K562 (cell line): Measurements from ENCODE around the gene ZC3H18. TPM values are rescaled to one million over a fixed set of nuclear protein-coding genes. Genes with fewer than 3 reads are reported as not detected.

ENCODE experiments used
- CBX2 ChIP-seq: fragments of 200-600 bp; sonication (generic); IDR thresholded peaks from one replicate; pipeline ENCODE4 v1.6.1; 2012; ENCODE audit warnings: mild to moderate bottlenecking, low read length, inconsistent platforms; ENCODE audit not compliant: insufficient read depth, poor library complexity, severe bottlenecking
- EGR1 ChIP-seq: fragments of 450-650 bp; conservative IDR thresholded peaks from 2 replicates; pipeline ENCODE4 v1.6.1; 2017; ENCODE audit warnings: mild to moderate bottlenecking
- FUS ChIP-seq: fragments of 200-400 bp; formaldehyde crosslinking; optimal IDR thresholded peaks from 2 replicates; pipeline ENCODE3; 2017; ENCODE audit warnings: low read depth, low read length
- HDAC6 ChIP-seq: IDR thresholded peaks from 2 replicates; pipeline ENCODE4 v1.6.1; 2012; ENCODE audit warnings: low read depth, mild to moderate bottlenecking, control low read depth, inconsistent platforms, low read length, moderate library complexity
- MNT ChIP-seq, 2 experiments: fragments of 450-650 bp; conservative IDR thresholded peaks; 2 replicates each; pipeline ENCODE4 v1.6.1; 2017; ENCODE audit warnings: mild to moderate bottlenecking in 2 of 2, moderate library complexity in 2 of 2
- PCBP2 ChIP-seq: fragments of 200-400 bp; formaldehyde crosslinking; IDR thresholded peaks from 2 replicates; pipeline ENCODE4 v1.6.1; 2018; ENCODE audit warnings: low read length, low read depth, mild to moderate bottlenecking, moderate library complexity; ENCODE audit not compliant: poor library complexity, severe bottlenecking
- POLR2AphosphoS5 ChIP-seq: IDR thresholded peaks from 2 replicates; pipeline ENCODE4 v1.6.1; 2011; ENCODE audit warnings: mild to moderate bottlenecking, low read depth, low read length, moderate library complexity; ENCODE audit not compliant: control insufficient read depth, insufficient read depth
- SIX5 ChIP-seq, 2 experiments: IDR thresholded peaks; 2 replicates each; pipeline ENCODE4 v1.6.1; 2011; ENCODE audit warnings: low read length in 2 of 2, borderline replicate concordance in 1 of 2, low read depth in 1 of 2, mild to moderate bottlenecking in 1 of 2, moderate library complexity in 1 of 2; ENCODE audit not compliant: insufficient read depth in 1 of 2
- THRA ChIP-seq: fragments of 450-650 bp; IDR thresholded peaks from 2 replicates; pipeline ENCODE4 v1.6.1; 2017; ENCODE audit warnings: mild to moderate bottlenecking, moderate library complexity
- USF1 ChIP-seq: sonication (generic); formaldehyde crosslinking; IDR thresholded peaks from 2 replicates; pipeline ENCODE4 v1.9.0; 2022; ENCODE audit warnings: mild to moderate bottlenecking, missing genetic modification reagents
- YBX1 ChIP-seq: fragments of 450-650 bp; IDR thresholded peaks from 2 replicates; pipeline ENCODE4 v1.7.1; 2016; ENCODE audit warnings: mild to moderate bottlenecking
- ZNF133 ChIP-seq: fragments of 250-450 bp; sonication (Bioruptor Pico); IDR thresholded peaks from 2 replicates; pipeline ENCODE4 v1.4.0; 2020; ENCODE audit warnings: mild to moderate bottlenecking
- ZNF3 ChIP-seq: fragments of 250-450 bp; sonication (Bioruptor Pico); IDR thresholded peaks from 2 replicates; pipeline ENCODE4 v1.5.0; 2021; ENCODE audit warnings: mild to moderate bottlenecking, moderate library complexity
- ZNF354B ChIP-seq: fragments of 250-450 bp; sonication (Bioruptor Pico); IDR thresholded peaks from 2 replicates; pipeline ENCODE4 v1.4.0; 2020
- ZNF592 ChIP-seq: fragments of 450-650 bp; IDR thresholded peaks from 2 replicates; pipeline ENCODE4 v1.6.1; 2017; ENCODE audit warnings: antibody characterized with exemption, mild to moderate bottlenecking
- ZNF707 ChIP-seq: fragments of 250-450 bp; sonication (Bioruptor Pico); conservative IDR thresholded peaks from 2 replicates; pipeline ENCODE4 v1.8.0; 2022; ENCODE audit warnings: inconsistent platforms, mild to moderate bottlenecking, moderate library complexity
- polyA plus RNA-seq, 8 experiments: library from polyadenylated mRNA; depleted of rRNA in 4 of 8; stranded (reverse) in 5 of 8; unstranded in 3 of 8; fragments of >200 nt; fragmentation: Nextera tagmentation in 2 of 8; fragmentation: Illumina TruSeq in 1 of 8; extraction: Ambion mirVana in 2 of 8; extraction: Trizol in 1 of 8; gene quantifications; 2 replicates each; pipeline versions ENCODE4 v1.2.1 to v1.2.3, GENCODE V29; 2011 to 2014; ENCODE audit warnings: inconsistent platforms in 1 of 8, missing spikeins in 1 of 8
- total RNA-seq, 7 experiments: library from RNA; depleted of rRNA in 6 of 7; stranded (reverse); fragments of >200 nt in 6 of 7; fragmentation: Illumina TruSeq in 2 of 7; extraction: Trizol in 2 of 7; gene quantifications; 2 replicates each; pipeline versions ENCODE4 v1.2.1 to v1.2.3, GENCODE V29; 2011 to 2021; ENCODE audit warnings: low replicate concordance in 1 of 7

ZC3H18 gene
- total and polyA plus RNA-seq, 9 of the 15 experiments (the other 6 are each of a cell fraction or from before 2014, with no cell fraction given): 1.7 to 88.7 (median 26.9) TPM

- TF ChIP-seq ZNF592 (peak; percentile 61; the same call in 1 of the 2 replicates), POLR2AphosphoS5 (peak; percentile 45), SIX5 (IDR thresholded peaks at IDR 0.05; ENCODE audit: borderline replicate concordance in 1 of 2, insufficient read depth in 1 of 2, low read depth in 1 of 2, low read length in 2 of 2) (no peak), EGR1 (peak; percentile 43; the same call in 1 of the 2 replicates), ZNF133 (CRISPR knock-in tag) (no peak), THRA (no peak), YBX1 (no peak), HDAC6 (no peak), FUS (no peak), CBX2 (no peak), USF1 (CRISPR knock-in tag) (no peak), ZNF354B (no peak), PCBP2 (no peak), ZNF707 (peak; percentile 34; the same call in 1 of the 2 replicates), MNT (conservative IDR thresholded peaks at IDR 0.05) (peak; percentile 40 to 65; a peak in 3 of 4 replicates), ZNF3 (no peak)
These were observed 81.2 kb downstream of the ZC3H18 start (continued) for GRCh38 chr16:88651276-88651988.
